Measurements from ENCODE around the gene HEATR1.
"Not testable (repeated sequence)": the region's sequence is repeated elsewhere in the genome, so short reads cannot be mapped to it uniquely, and the experiment has no call there.

HEATR1 gene

GRCh38 chr1:236615399-236616148 is 11.3 kb upstream of the HEATR1 start:
- Histone ChIP-seq H3K27ac (no peak overlapping the region), H3K9ac (no peak overlapping the region), H3K4me1 (ENCODE audit: low read depth, poor library complexity, severe bottlenecking) (no peaks in the 10 kb centered on the region), H3K79me2 (ENCODE audit: insufficient read depth, low read depth) (no peaks in the 10 kb centered on the region), H2AFZ (ENCODE audit: low read depth) (no peak overlapping the region), H3K4me2 (no peak overlapping the region), H3K27me3 (ENCODE audit: insufficient read depth, low read depth) (no peaks in the 10 kb centered on the region), H3K4me3 (IDR thresholded peaks at IDR 0.05; ENCODE audit: insufficient read depth, low read depth, low read length) (no peak overlapping the region), H4K20me1 (ENCODE audit: insufficient read depth) (no peaks in the 10 kb centered on the region), H3K36me3 (ENCODE audit: insufficient read depth) (no peaks in the 10 kb centered on the region)
- no peak for TF ChIP-seq CTCF (conservative IDR thresholded peaks at IDR 0.05; ENCODE audit: low read depth, low read length)

GRCh38 chr1:236612349-236612748 is 8.0 kb upstream of the HEATR1 start:
- Histone ChIP-seq H4K20me1 (ENCODE audit: insufficient read depth) (no peaks in the 10 kb centered on the region), H3K27ac (no peak overlapping the region), H3K4me1 (ENCODE audit: low read depth, poor library complexity, severe bottlenecking) (no peaks in the 10 kb centered on the region), H3K9ac (no peak overlapping the region), H3K27me3 (ENCODE audit: insufficient read depth, low read depth) (no peaks in the 10 kb centered on the region), H3K36me3 (ENCODE audit: insufficient read depth) (no peaks in the 10 kb centered on the region), H3K4me2 (no peak overlapping the region), H3K4me3 (IDR thresholded peaks at IDR 0.05; ENCODE audit: insufficient read depth, low read depth, low read length) (no peak overlapping the region), H3K79me2 (ENCODE audit: insufficient read depth, low read depth) (no peaks in the 10 kb centered on the region), H2AFZ (ENCODE audit: low read depth) (no peak overlapping the region)
- no peak for TF ChIP-seq CTCF (conservative IDR thresholded peaks at IDR 0.05; ENCODE audit: low read depth, low read length)

- Histone ChIP-seq H3K4me2 (no peak overlapping the region), H3K9ac (no peak overlapping the region), H3K4me3 (IDR thresholded peaks at IDR 0.05; ENCODE audit: insufficient read depth, low read depth, low read length) (no peak overlapping the region), H3K79me2 (ENCODE audit: insufficient read depth, low read depth) (peaks cover under 1% of the 10 kb centered on the region; the same call in 1 of the 2 replicates), H3K36me3 (ENCODE audit: insufficient read depth) (no peaks in the 10 kb centered on the region), H3K4me1 (ENCODE audit: low read depth, poor library complexity, severe bottlenecking) (peaks cover 5% of the 10 kb centered on the region), H3K27ac (no peak overlapping the region), H4K20me1 (ENCODE audit: insufficient read depth) (no peaks in the 10 kb centered on the region), H2AFZ (ENCODE audit: low read depth) (no peak overlapping the region), H3K27me3 (ENCODE audit: insufficient read depth, low read depth) (no peaks in the 10 kb centered on the region)
- TF ChIP-seq CTCF (conservative IDR thresholded peaks at IDR 0.05; ENCODE audit: low read depth, low read length), result peak; percentile 51
Measured at GRCh38 chr1:236608930-236609726, 4.8 kb upstream of the HEATR1 start.

GRCh38 chr1:236607597-236607996 is 3.3 kb upstream of the HEATR1 start:
- not testable (repeated sequence) for H3K27ac ChIP-seq; H3K4me2 ChIP-seq; H3K27me3 ChIP-seq (ENCODE audit: insufficient read depth, low read depth); H3K9ac ChIP-seq; H4K20me1 ChIP-seq (ENCODE audit: insufficient read depth); H2AFZ ChIP-seq (ENCODE audit: low read depth); H3K36me3 ChIP-seq (ENCODE audit: insufficient read depth); H3K4me3 ChIP-seq (IDR thresholded peaks at IDR 0.05; ENCODE audit: insufficient read depth, low read depth, low read length)
- peaks cover 16% of the 10 kb centered on the region for H3K79me2 ChIP-seq (ENCODE audit: insufficient read depth, low read depth)
- H3K4me1 ChIP-seq (ENCODE audit: low read depth, poor library complexity, severe bottlenecking), result peaks cover 12% of the 10 kb centered on the region
